Vagina (tissue), 2 donors: ENCODE data around the gene AMIGO2. TPM values are rescaled to one million over a fixed set of nuclear protein-coding genes. Genes with fewer than 3 reads are reported as not detected.

ENCODE experiments used
- DNase-seq, 2 donors: peaks; one replicate each; pipeline ENCODE4 v3.0.0-alpha.2; 2017; ENCODE audit errors: extremely low spot score in 2 of 2
- H3K27ac ChIP-seq: fragments of 200-600 bp; sonication (generic); one replicate; pipeline ENCODE4 v1.5.1; 2019
- H3K27me3 ChIP-seq: fragments of 200-600 bp; sonication (generic); one replicate; pipeline ENCODE4 v1.5.1; 2019
- H3K36me3 ChIP-seq, 2 donors: fragments of 200-600 bp; sonication (generic); one replicate each; pipeline ENCODE4 v1.5.1; 2017 to 2019
- H3K4me1 ChIP-seq: fragments of 200-600 bp; sonication (generic); one replicate; pipeline ENCODE4 v1.5.1; 2019
- H3K4me3 ChIP-seq, 2 donors: fragments of 200-600 bp; sonication (generic); 1 replicate in 1 of 2; 2 replicates in 1 of 2; pipeline ENCODE4 v1.5.1; 2016 to 2019
- H3K9me3 ChIP-seq: fragments of 200-600 bp; sonication (generic); one replicate; pipeline ENCODE4 v1.5.1; 2019
- POLR2A ChIP-seq, 2 donors: fragments of 450-650 bp; IDR thresholded peaks; one replicate each; pipeline ENCODE4 v1.6.1; 2017; ENCODE audit warnings: antibody characterized with exemption in 2 of 2, mild to moderate bottlenecking in 2 of 2, moderate library complexity in 2 of 2
- POLR2AphosphoS5 ChIP-seq, 2 donors: sonication (generic); formaldehyde crosslinking; IDR thresholded peaks; one replicate each; pipeline ENCODE4 v1.9.0; 2017; ENCODE audit warnings: antibody characterized with exemption in 2 of 2, mild to moderate bottlenecking in 2 of 2, low read depth in 1 of 2; ENCODE audit not compliant: insufficient read depth in 1 of 2
- intact Hi-C: fragments of 100-400 bp; cut with DNase I; formaldehyde crosslinking; loops from one replicate; pipeline ENCODE4 v1.15.1; 2023
- total RNA-seq: library from RNA; depleted of rRNA; stranded (reverse); fragments of >200 nt; gene quantifications from one replicate; pipeline ENCODE4 v1.2.3, GENCODE V29; 2016
- TF ChIP-seq, protein P1 (sequence below), 3 experiments: fragments of 450-650 bp in 2 of 3; fragments of 200-600 bp in 1 of 3; sonication (generic) in 1 of 3; IDR thresholded peaks; one replicate each; pipeline ENCODE4 v1.5.1; 2017 to 2019; ENCODE audit warnings: antibody characterized with exemption in 3 of 3, mild to moderate bottlenecking in 2 of 3, moderate library complexity in 2 of 3

Gene AMIGO2
- total RNA-seq, 1 donor from 2014 or later: 20.4 TPM

DNA sequence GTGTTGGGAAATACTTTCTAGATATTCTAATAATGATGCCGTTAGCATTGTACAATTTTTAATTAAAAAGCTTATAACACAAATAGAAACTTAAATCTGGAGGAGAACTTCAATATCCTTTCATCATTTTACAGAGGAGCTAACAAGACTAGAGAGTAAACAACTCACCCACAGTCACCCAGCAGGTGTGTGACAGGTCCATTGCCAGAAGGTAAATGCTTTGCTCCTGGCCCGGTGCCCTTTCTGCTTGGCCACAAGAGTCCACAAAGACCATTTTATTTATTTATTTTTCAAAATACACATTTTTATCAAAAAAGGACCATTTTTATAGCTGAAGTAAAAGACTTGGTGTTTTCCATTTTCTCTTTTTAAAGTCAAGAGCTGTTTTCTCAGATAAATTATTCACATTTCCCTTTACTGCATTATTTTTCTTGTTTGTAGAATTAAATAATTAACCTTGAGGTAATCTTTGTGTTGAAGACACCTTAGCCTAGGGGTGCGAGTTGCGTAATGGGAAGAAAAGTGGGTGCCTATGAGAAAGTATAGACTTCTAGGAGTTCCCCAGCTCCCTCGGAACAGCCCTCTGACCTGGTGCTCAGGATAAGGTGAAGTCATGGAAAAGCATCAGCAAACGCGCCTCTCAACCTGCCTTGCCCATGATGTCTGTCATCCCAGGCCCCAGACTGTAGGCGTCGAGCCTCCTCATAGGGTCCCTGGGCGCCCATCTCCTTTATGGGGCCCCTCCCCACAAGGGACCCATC is 26.3 kb upstream of the AMIGO2 start:
- Histone ChIP-seq H3K36me3 (no peaks in the 10 kb centered on the region), H3K27ac (no peak overlapping the region), H3K4me3 (no peak overlapping the region), H3K4me1 (no peaks in the 10 kb centered on the region), H3K27me3 (no peaks in the 10 kb centered on the region), H3K9me3 (no peaks in the 10 kb centered on the region)
- intact Hi-C loops: no loop called here
- no peak for TF ChIP-seq POLR2AphosphoS5 (IDR thresholded peaks at IDR 0.05; ENCODE audit: insufficient read depth in 1 of 2, low read depth in 1 of 2)
- TF ChIP-seq POLR2A (IDR thresholded peaks at IDR 0.05): no peak
- TF ChIP-seq, protein P1, sequence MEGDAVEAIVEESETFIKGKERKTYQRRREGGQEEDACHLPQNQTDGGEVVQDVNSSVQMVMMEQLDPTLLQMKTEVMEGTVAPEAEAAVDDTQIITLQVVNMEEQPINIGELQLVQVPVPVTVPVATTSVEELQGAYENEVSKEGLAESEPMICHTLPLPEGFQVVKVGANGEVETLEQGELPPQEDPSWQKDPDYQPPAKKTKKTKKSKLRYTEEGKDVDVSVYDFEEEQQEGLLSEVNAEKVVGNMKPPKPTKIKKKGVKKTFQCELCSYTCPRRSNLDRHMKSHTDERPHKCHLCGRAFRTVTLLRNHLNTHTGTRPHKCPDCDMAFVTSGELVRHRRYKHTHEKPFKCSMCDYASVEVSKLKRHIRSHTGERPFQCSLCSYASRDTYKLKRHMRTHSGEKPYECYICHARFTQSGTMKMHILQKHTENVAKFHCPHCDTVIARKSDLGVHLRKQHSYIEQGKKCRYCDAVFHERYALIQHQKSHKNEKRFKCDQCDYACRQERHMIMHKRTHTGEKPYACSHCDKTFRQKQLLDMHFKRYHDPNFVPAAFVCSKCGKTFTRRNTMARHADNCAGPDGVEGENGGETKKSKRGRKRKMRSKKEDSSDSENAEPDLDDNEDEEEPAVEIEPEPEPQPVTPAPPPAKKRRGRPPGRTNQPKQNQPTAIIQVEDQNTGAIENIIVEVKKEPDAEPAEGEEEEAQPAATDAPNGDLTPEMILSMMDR (IDR thresholded peaks at IDR 0.05): no peak
- DNase-seq: no peak

DNA sequence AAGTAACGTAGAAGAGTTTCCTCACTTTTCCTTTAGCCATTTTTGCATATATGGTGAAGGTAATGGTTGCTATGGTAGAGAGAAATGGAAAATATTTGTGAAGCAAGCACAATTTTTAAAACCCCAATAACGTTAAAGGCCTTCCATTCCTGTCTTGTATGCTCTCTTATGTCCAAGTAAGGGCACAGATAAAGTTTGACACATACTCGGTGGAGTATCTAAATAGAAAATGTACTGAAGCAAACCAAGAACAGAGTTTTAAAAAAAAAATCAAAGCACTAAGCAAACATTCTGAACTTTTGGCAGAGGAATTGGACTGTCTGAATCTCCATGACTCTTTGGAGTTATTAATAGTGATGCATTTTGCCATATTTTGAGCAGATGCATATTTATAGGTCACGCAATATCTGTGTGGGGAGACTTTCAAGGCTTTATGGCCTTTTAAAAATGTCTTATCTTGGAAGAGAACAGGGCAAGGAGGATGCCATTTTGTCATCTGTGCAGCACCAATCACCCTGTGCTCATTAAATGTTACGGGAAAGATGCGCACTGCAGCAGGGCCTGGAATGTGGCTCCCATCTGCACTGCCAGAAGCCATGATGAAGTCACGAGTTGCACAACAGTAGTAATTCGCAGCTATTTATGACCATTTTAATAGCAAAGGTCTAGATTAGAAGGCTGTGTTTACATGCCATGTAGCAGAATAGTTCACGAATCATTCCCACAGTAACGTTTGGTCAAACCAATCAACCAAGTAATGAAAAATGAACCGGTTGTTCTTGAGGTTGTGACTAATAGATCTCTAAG is 23.3 kb upstream of the AMIGO2 start:
- no peak for DNase-seq
- Histone ChIP-seq H3K9me3 (no peaks in the 10 kb centered on the region), H3K27ac (peak overlapping the region; percentile 41), H3K36me3 (no peaks in the 10 kb centered on the region), H3K4me1 (peaks cover under 1% of the 10 kb centered on the region), H3K27me3 (no peaks in the 10 kb centered on the region), H3K4me3 (no peak overlapping the region)
- intact Hi-C loops: no loop called here
- TF ChIP-seq POLR2A (IDR thresholded peaks at IDR 0.05) (no peak), POLR2AphosphoS5 (IDR thresholded peaks at IDR 0.05; ENCODE audit: insufficient read depth in 1 of 2, low read depth in 1 of 2) (peak; percentile 74 to 76)
- TF ChIP-seq, protein P1 (IDR thresholded peaks at IDR 0.05): no peak

DNA sequence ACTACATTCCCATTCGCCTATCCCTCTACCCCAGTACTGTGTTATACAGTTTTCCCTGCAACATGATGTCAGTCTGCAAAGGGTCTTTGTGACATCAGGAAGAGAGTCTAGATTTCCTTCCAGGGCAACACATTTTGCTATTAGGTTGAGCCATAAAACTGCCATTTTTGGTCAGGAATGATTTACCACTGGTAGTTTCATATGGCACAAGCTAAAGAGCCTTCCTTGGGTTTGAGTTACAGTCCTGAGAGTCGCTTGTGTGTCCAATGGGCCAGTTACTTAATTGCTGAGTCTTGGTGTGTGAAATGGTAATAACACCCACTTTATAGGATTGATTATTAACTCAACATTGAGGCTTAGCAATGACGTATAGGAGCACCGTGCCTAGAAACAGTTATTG is 22.6 kb upstream of the AMIGO2 start:
- intact Hi-C loops: no loop called here
- peaks cover 7% of the 10 kb centered on the region for H3K4me1 ChIP-seq
- DNase-seq: no peak

DNA sequence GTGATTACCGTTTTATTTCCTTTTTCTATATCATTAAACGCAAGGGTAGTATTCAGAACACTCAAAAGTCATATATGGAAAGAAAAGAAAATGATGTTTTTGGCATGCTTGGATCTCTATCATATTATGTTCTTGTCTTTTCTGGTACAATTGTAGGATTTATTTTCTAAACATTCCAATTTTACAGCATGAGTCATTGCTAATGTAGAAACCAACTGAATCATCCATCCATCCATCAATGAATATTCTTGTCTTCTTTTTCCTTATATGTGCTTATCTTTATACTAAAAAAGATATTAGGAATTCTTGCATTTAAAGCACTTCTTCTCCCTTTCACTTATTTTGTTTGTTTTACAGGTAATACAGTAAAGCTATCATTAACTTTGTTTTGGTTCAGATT is 20.4 kb upstream of the AMIGO2 start:
- Histone ChIP-seq H3K27me3 (no peaks in the 10 kb centered on the region), H3K4me1 (peaks cover 13% of the 10 kb centered on the region), H3K27ac (no peak overlapping the region), H3K4me3 (no peak overlapping the region), H3K36me3 (no peaks in the 10 kb centered on the region), H3K9me3 (no peaks in the 10 kb centered on the region)
- intact Hi-C loops: no loop called here
- no peak for TF ChIP-seq POLR2AphosphoS5 (IDR thresholded peaks at IDR 0.05; ENCODE audit: insufficient read depth in 1 of 2, low read depth in 1 of 2)
- TF ChIP-seq POLR2A (IDR thresholded peaks at IDR 0.05): no peak
- TF ChIP-seq, protein P1 (IDR thresholded peaks at IDR 0.05): no peak
- DNase-seq: no peak

More for the DNA sequence above, 22.6 kb upstream of the AMIGO2 start:
- Histone ChIP-seq H3K4me3 (no peak overlapping the region), H3K36me3 (no peaks in the 10 kb centered on the region), H3K9me3 (no peaks in the 10 kb centered on the region), H3K27ac (peak overlapping the region; percentile 41), H3K27me3 (no peaks in the 10 kb centered on the region)
- TF ChIP-seq, protein P1 (IDR thresholded peaks at IDR 0.05): no peak
- TF ChIP-seq POLR2AphosphoS5 (IDR thresholded peaks at IDR 0.05; ENCODE audit: insufficient read depth in 1 of 2, low read depth in 1 of 2): no peak
- no peak for TF ChIP-seq POLR2A (IDR thresholded peaks at IDR 0.05)
